ENCODE results near the gene OAF. TPM values are rescaled to one million over a fixed set of nuclear protein-coding genes. Genes with fewer than 3 reads are reported as not detected.
A peak's percentile ranks its signal among the peaks of the same experiment; 100 is the strongest.

OAF gene
- total RNA-seq, 1 donor from 2014 or later: 17.8 TPM

- H3K27ac ChIP-seq: no peak overlapping the region
- H3K27me3 ChIP-seq (ENCODE audit: low read depth): no peaks in the 10 kb centered on the region
- no peaks in the 10 kb centered on the region for H3K36me3 ChIP-seq
- H3K4me3 ChIP-seq: no peak overlapping the region
- TF ChIP-seq CTCF (IDR thresholded peaks at IDR 0.05): no peak
- DNase-seq (no peak), ATAC-seq (no peak)
- H3K4me1 ChIP-seq: peaks cover 28% of the 10 kb centered on the region
- intact Hi-C loops (cut with DNase I): no loop called here
- H3K9me3 ChIP-seq: no peaks in the 10 kb centered on the region
Measured at GRCh38 chr11:120208001-120208441, 2.8 kb upstream of the OAF start.

GRCh38 chr11:120208777-120209176 is 2.1 kb upstream of the OAF start:
- H3K9me3 ChIP-seq: no peaks in the 10 kb centered on the region
- H3K27me3 ChIP-seq (ENCODE audit: low read depth): no peaks in the 10 kb centered on the region
- H3K4me1 ChIP-seq: peaks cover 28% of the 10 kb centered on the region
- TF ChIP-seq CTCF (IDR thresholded peaks at IDR 0.05): no peak
- H3K36me3 ChIP-seq: no peaks in the 10 kb centered on the region
- H3K27ac ChIP-seq: no peak overlapping the region
- H3K4me3 ChIP-seq: no peak overlapping the region
- intact Hi-C loops (cut with DNase I): no loop called here
- DNase-seq: no peak
- ATAC-seq: peak; percentile 34 to 43

- no peaks in the 10 kb centered on the region for H3K27me3 ChIP-seq (ENCODE audit: low read depth)
- intact Hi-C loops (cut with DNase I): no loop called here
- H3K27ac ChIP-seq: peak overlapping the region; percentile 68
- H3K4me3 ChIP-seq: peak overlapping the region; percentile 69
- H3K4me1 ChIP-seq: peaks cover 28% of the 10 kb centered on the region
- no peaks in the 10 kb centered on the region for H3K36me3 ChIP-seq
- H3K9me3 ChIP-seq: no peaks in the 10 kb centered on the region
- ATAC-seq (no peak), DNase-seq (no peak)
- TF ChIP-seq CTCF (IDR thresholded peaks at IDR 0.05): no peak
Measured at GRCh38 chr11:120209746-120210625, 846 bp upstream of the OAF start.

- no peaks in the 10 kb centered on the region for H3K27me3 ChIP-seq (ENCODE audit: low read depth)
- no peaks in the 10 kb centered on the region for H3K9me3 ChIP-seq
- ATAC-seq (peak in 1 of 2 donors; percentile 4), DNase-seq (no peak)
- intact Hi-C loops (cut with DNase I): no loop called here
- H3K4me3 ChIP-seq: peak overlapping the region; percentile 69
- peaks cover 28% of the 10 kb centered on the region for H3K4me1 ChIP-seq
- TF ChIP-seq CTCF (IDR thresholded peaks at IDR 0.05): no peak
- no peaks in the 10 kb centered on the region for H3K36me3 ChIP-seq
- peak overlapping the region; percentile 56 for H3K27ac ChIP-seq
Measured at GRCh38 chr11:120211522-120212258, 858 bp downstream of the OAF start.

- intact Hi-C loops (cut with DNase I): no loop called here
- no peak for ATAC-seq
- no peak for DNase-seq
- TF ChIP-seq CTCF (IDR thresholded peaks at IDR 0.05): no peak
- Histone ChIP-seq H3K36me3 (no peaks in the 10 kb centered on the region), H3K27me3 (ENCODE audit: low read depth) (no peaks in the 10 kb centered on the region), H3K4me1 (peaks cover 28% of the 10 kb centered on the region), H3K27ac (no peak overlapping the region), H3K9me3 (no peaks in the 10 kb centered on the region), H3K4me3 (peak overlapping the region; percentile 69)
Measured at GRCh38 chr11:120212259-120212878, 1.5 kb downstream of the OAF start.

All from lower lobe of right lung (tissue), 2 donors.